ENCODE results near the gene COQ8A. TPM values are rescaled to one million over a fixed set of nuclear protein-coding genes. Genes with fewer than 3 reads are reported as not detected.
"Not testable (repeated sequence)": the region's sequence is repeated elsewhere in the genome, so short reads cannot be mapped to it uniquely, and the experiment has no call there.

COQ8A gene
- total and polyA plus RNA-seq, 4 donors = 16.2 to 50.5 (median 29.1) TPM

DNA sequence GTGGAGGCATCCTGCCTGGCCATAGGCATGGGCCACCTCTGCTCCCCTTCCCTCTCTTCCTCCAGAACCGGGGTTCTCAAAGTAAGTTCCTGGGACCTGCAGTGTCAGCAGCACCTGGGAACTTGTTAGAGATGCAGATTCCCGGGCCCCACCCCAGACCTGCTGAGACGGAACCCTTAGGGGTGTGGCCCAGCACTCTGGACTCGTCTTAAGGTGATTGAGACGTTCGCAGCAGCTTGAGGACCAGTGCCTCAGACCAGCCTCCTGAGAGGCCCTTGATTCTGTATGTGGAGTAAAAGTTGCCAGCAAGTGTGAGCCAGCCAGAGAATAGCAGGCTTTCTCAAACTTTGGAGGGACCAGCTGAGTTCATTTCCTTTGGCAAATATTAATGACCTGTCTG lies 14.2 kb downstream of the COQ8A start:
- H3K4me3 ChIP-seq = no peak overlapping the region
- TF ChIP-seq, protein P1, sequence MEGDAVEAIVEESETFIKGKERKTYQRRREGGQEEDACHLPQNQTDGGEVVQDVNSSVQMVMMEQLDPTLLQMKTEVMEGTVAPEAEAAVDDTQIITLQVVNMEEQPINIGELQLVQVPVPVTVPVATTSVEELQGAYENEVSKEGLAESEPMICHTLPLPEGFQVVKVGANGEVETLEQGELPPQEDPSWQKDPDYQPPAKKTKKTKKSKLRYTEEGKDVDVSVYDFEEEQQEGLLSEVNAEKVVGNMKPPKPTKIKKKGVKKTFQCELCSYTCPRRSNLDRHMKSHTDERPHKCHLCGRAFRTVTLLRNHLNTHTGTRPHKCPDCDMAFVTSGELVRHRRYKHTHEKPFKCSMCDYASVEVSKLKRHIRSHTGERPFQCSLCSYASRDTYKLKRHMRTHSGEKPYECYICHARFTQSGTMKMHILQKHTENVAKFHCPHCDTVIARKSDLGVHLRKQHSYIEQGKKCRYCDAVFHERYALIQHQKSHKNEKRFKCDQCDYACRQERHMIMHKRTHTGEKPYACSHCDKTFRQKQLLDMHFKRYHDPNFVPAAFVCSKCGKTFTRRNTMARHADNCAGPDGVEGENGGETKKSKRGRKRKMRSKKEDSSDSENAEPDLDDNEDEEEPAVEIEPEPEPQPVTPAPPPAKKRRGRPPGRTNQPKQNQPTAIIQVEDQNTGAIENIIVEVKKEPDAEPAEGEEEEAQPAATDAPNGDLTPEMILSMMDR (IDR thresholded peaks at IDR 0.05; ENCODE audit: control extremely low read depth, extremely low read depth) = no peak
- no peak overlapping the region for H3K27ac ChIP-seq (ENCODE audit: low read depth in 1 of 2, low read length in 1 of 2)
- H3K4me1 ChIP-seq (ENCODE audit: control insufficient read depth in 5 of 5, insufficient read depth in 5 of 5, low read length in 5 of 5) = peaks cover 0 to 5% (median 0%) of the 10 kb centered on the region in 5 donors
- no peak for ATAC-seq (ENCODE audit: insufficient read depth, low FRiP score)
- H3K36me3 ChIP-seq (ENCODE audit: control insufficient read depth in 4 of 4, insufficient read depth in 4 of 4, low read length in 4 of 4) = peaks cover 0 to 1% (median 0%) of the 10 kb centered on the region in 4 donors
- 75 to 81% methylated on average over 6 of the region's 6 CpGs for WGBS, 2 donors
- no peaks in the 10 kb centered on the region for H3K27me3 ChIP-seq (ENCODE audit: control insufficient read depth in 3 of 3, insufficient read depth in 3 of 3, low read length in 2 of 3)
- DNase-seq = no peak
- H3K9me3 ChIP-seq (ENCODE audit: control insufficient read depth in 4 of 4, insufficient read depth in 3 of 4, low read length in 3 of 4) = no peaks in the 10 kb centered on the region
- no peak overlapping the region for H3K9ac ChIP-seq (ENCODE audit: insufficient read depth in 1 of 2, low read length in 2 of 2)

DNA sequence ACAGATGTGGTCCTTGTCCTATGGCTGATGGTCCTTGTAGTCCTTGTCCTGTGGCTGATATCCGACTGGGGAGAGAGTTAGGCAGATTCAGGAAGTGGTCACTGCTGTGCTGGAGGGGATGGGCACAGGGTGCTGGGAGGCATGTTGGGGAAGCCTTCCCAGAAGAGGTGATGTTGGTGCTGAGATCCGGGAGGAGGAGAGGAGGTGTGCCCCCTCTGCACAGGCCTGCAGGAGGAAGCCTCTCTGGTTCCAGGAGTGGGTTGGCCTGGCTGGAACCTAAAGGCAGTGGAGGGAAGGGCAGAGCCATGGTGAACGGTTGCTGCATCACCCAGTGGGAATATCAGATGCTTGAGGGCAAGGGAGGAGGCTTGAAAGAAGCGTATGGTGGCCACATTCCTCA lies 14.7 kb downstream of the COQ8A start:
- DNase-seq (no peak), ATAC-seq (ENCODE audit: insufficient read depth, low FRiP score) (no peak)
- no peak overlapping the region for H3K9ac ChIP-seq (ENCODE audit: insufficient read depth in 1 of 2, low read length in 2 of 2)
- H3K4me3 ChIP-seq = no peak overlapping the region
- H3K9me3 ChIP-seq (ENCODE audit: control insufficient read depth in 4 of 4, insufficient read depth in 3 of 4, low read length in 3 of 4) = no peaks in the 10 kb centered on the region
- TF ChIP-seq, protein P1 (IDR thresholded peaks at IDR 0.05; ENCODE audit: control extremely low read depth, extremely low read depth) = no peak
- WGBS, 2 donors = 77 to 78% methylated on average over 4 of the region's 4 CpGs
- H3K27me3 ChIP-seq (ENCODE audit: control insufficient read depth in 3 of 3, insufficient read depth in 3 of 3, low read length in 2 of 3) = no peaks in the 10 kb centered on the region
- peaks cover 0 to 5% (median 0%) of the 10 kb centered on the region in 5 donors for H3K4me1 ChIP-seq (ENCODE audit: control insufficient read depth in 5 of 5, insufficient read depth in 5 of 5, low read length in 5 of 5)
- peaks cover 0 to 1% (median 0%) of the 10 kb centered on the region in 4 donors for H3K36me3 ChIP-seq (ENCODE audit: control insufficient read depth in 4 of 4, insufficient read depth in 4 of 4, low read length in 4 of 4)
- no peak overlapping the region for H3K27ac ChIP-seq (ENCODE audit: low read depth in 1 of 2, low read length in 1 of 2)

DNA sequence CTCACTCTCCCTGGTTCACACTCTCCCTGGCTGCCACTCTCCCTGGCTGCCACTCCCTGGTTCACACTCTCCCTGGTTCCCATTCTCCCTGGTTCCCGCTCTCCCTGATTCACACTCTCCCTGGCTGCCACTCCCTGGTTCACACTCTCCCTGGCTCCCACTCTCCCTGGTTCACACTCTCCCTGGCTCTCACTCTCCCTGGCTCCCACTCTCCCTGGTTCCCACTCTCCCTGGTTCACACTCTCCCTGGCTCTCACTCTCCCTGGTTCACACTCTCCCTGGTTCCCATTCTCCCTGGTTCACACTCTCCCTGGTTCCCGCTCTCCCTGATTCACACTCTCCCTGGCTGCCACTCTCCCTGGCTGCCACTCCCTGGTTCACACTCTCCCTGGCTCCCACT lies 15.8 kb downstream of the COQ8A start:
- not testable (repeated sequence) for DNase-seq; H3K9me3 ChIP-seq (ENCODE audit: control insufficient read depth in 4 of 4, insufficient read depth in 3 of 4, low read length in 3 of 4); H3K4me1 ChIP-seq (ENCODE audit: control insufficient read depth in 5 of 5, insufficient read depth in 5 of 5, low read length in 5 of 5); H3K27ac ChIP-seq (ENCODE audit: low read depth in 1 of 2, low read length in 1 of 2); H3K27me3 ChIP-seq (ENCODE audit: control insufficient read depth in 3 of 3, insufficient read depth in 3 of 3, low read length in 2 of 3); ATAC-seq (ENCODE audit: insufficient read depth, low FRiP score); H3K4me3 ChIP-seq; H3K9ac ChIP-seq (ENCODE audit: insufficient read depth in 1 of 2, low read length in 2 of 2); H3K36me3 ChIP-seq (ENCODE audit: control insufficient read depth in 4 of 4, insufficient read depth in 4 of 4, low read length in 4 of 4)
- 100% methylated on average over 2 of the region's 2 CpGs for WGBS, 2 donors

DNA sequence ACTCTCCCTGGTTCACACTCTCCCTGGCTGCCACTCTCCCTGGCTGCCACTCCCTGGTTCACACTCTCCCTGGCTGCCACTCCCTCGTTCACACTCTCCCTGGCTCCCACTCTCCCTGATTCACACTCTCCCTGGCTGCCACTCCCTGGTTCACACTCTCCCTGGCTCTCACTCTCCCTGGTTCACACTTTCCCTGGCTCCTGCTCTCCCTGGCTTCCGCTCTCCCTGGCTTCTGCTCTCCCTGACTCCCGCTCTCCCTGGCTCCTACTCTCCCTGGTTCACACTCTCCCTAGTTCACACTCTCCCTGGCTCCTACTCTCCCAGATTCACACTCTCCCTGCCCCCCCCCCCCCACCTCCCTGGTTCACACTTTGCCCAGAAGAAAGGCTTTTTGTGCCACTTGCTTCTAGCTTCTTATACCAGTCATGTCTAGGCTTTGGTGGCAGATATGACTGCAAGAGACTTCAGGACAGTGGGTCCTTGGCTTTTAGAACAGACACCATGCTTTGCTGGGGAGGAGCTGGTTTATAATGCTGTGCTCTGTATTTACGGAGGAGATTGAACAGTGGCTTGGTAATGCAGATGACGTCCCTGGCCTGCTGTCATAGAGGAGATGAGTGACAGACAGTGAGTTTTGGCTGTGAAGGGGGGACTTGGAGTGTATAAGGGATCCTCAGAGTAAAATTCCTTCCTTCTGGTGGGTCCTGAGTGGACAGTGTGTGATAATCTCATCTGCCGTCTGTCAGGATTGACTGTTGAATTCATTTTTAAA lies 17.0 kb downstream of the COQ8A start:
- Histone ChIP-seq H3K4me3 (no peak overlapping the region), H3K36me3 (ENCODE audit: control insufficient read depth in 4 of 4, insufficient read depth in 4 of 4, low read length in 4 of 4) (peaks cover 0 to 2% (median under 1%) of the 10 kb centered on the region in 4 donors), H3K4me1 (ENCODE audit: control insufficient read depth in 5 of 5, insufficient read depth in 5 of 5, low read length in 5 of 5) (peaks cover 0 to 5% (median 0%) of the 10 kb centered on the region in 5 donors), H3K9ac (ENCODE audit: insufficient read depth in 1 of 2, low read length in 2 of 2) (no peak overlapping the region), H3K9me3 (ENCODE audit: control insufficient read depth in 4 of 4, insufficient read depth in 3 of 4, low read length in 3 of 4) (no peaks in the 10 kb centered on the region), H3K27me3 (ENCODE audit: control insufficient read depth in 3 of 3, insufficient read depth in 3 of 3, low read length in 2 of 3) (no peaks in the 10 kb centered on the region), H3K27ac (ENCODE audit: low read depth in 1 of 2, low read length in 1 of 2) (peak overlapping the region in 1 of 2 donors; percentile 63)
- WGBS, 2 donors = 94 to 98% methylated on average over 6 of the region's 6 CpGs
- TF ChIP-seq, protein P1 (IDR thresholded peaks at IDR 0.05; ENCODE audit: control extremely low read depth, extremely low read depth) = no peak
- ATAC-seq (ENCODE audit: insufficient read depth, low FRiP score) = no peak
- no peak for DNase-seq

Measured in lung (tissue), 12 donors.